Pancreas (tissue), 10 donors: Measurements from ENCODE around the gene TOB2. TPM values are rescaled to one million over a fixed set of nuclear protein-coding genes. Genes with fewer than 3 reads are reported as not detected.
"Not testable (repeated sequence)": the region's sequence is repeated elsewhere in the genome, so short reads cannot be mapped to it uniquely, and the experiment has no call there.

Experiments
- ATAC-seq, 4 donors: fragments of 200-7000 bp; cut with Tn5 transposase; one replicate each; pipeline versions ENCODE4 v1.8.0 to v1.9.1; 2020; ENCODE audit warnings: mild to moderate bottlenecking in 4 of 4, moderate library complexity in 4 of 4
- DNase-seq, 6 donors: peaks; one replicate each; pipeline ENCODE4 v3.0.0-alpha.2; 2020
- FAIRE-seq: peaks from 2 replicates; lab custom pipeline; 2012; peaks lifted over from hg19 to GRCh38; lab: Jason Lieb, UNC
- H3K27ac ChIP-seq, 4 donors: fragments of 200-600 bp; sonication (generic); 1 replicate in 3 of 4; 2 replicates in 1 of 4; pipeline versions ENCODE4 v1.5.0 to v1.8.0; 2020
- H3K27me3 ChIP-seq, 4 donors: fragments of 200-600 bp; one replicate each; pipeline ENCODE4 v1.8.0; 2021
- H3K36me3 ChIP-seq, 3 donors: fragments of 200-600 bp; sonication (generic) in 1 of 3; one replicate each; pipeline versions ENCODE4 v1.5.0 to v1.8.0; 2020 to 2021
- H3K4me1 ChIP-seq, 3 donors: fragments of 200-600 bp; one replicate each; pipeline ENCODE4 v1.8.0; 2021
- H3K4me3 ChIP-seq, 4 donors: fragments of 200-600 bp; sonication (generic) in 2 of 4; one replicate each; pipeline versions ENCODE4 v1.5.0 to v1.8.0; 2020 to 2021
- H3K9me3 ChIP-seq, 4 donors: fragments of 200-600 bp; one replicate each; pipeline ENCODE4 v1.8.0; 2021
- WGBS, 2 donors: extraction: QIAGEN DNeasy Blood & Tissue Kit; methylation state at CpG; one replicate each; pipeline ENCODE4 v1.1.7; 2013; 5-methylcytosine and 5-hydroxymethylcytosine counted together
- intact Hi-C, 3 donors: fragments of 100-400 bp; cut with DNase I; formaldehyde crosslinking; loops; one replicate each; pipeline versions ENCODE4 v1.11.1 to v1.14.2; 2022
- polyA plus RNA-seq, 2 donors: library from polyadenylated mRNA; stranded (reverse); fragments of 200-250 nt; gene quantifications; one replicate each; pipeline ENCODE4 v1.2.3, GENCODE V29; 2013
- total RNA-seq, 6 donors: library from RNA; stranded (reverse); fragmentation: NEBNext Ultra II Directional in 4 of 6; extraction: Animal tissue kit (Norgen Biotek cat#: 25700) in 4 of 6; gene quantifications; one replicate each; pipeline versions ENCODE4 v1.2.1 to v1.2.4, GENCODE V29; 2021 to 2023
- TF ChIP-seq, protein P1 (sequence below), 4 donors: fragments of 200-600 bp; sonication (generic) in 3 of 4; IDR thresholded peaks; one replicate each; pipeline versions ENCODE4 v1.5.0 to v1.8.0; 2021; ENCODE audit warnings: antibody characterized with exemption in 4 of 4
- donor health status: healthy with polysubstance abuse.
- donor health status: DM: no; HTN: no; CAD: no; lungs with moderate emphysema.
- donor health status: DM: no; HTN: no; CAD: no.
- donor health status: control.
- donor health status: control.
- donor health status: Bipolar disorder and iron deficiency.
- donor health status: DM: yes; HTN: yes; CAD: no.
- donor health status: DM: no; HTN: no; CAD: no.
- donor health status: DM: no; HTN: no; CAD: no.
- donor health status: DM: yes; HTN: yes; CAD: no.

TOB2 gene
- total and polyA plus RNA-seq, 8 donors: 11.0 to 30.5 (median 18.5) TPM

DNA sequence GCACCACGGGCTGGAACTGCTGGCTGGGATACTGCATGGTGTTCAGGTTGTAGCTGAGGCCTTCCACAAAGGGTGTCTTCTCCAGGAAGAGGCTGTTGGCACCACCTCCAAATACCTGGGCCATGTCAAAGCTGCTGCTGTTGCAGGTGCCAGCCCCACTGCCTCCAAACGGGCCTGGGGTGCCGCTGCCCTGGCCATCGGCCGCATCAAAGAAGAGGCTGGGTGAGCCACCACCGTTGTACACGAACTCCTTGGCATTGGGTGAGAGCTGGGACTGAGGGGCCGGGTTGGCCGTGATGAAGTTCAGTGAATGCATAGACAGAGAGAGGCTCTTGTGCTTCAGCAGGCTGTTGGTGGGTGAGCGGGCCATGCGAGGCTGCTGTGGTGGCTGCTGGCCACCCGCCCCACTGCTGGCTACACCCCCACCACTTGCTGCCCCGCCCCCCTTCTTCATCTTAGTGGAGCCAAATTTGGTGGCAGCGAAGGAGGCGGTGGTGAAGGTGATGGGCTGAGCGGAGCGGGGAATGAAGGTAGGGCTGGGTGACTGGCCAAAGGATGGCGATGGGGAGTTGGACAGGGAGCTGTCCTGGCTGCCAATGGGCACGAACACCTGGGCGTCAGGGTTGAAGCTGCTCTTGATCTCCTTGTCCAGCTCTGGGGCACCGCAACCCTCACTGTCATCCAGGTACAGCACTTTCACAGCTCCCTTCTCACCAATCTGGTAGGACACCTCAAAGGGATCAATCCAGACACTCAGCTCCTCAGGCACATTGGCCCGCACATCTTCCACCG is 10.1 kb downstream of the TOB2 start:
- no peak for FAIRE-seq
- H3K27me3 ChIP-seq: no peaks in the 10 kb centered on the region
- intact Hi-C loops: no loop called here

DNA sequence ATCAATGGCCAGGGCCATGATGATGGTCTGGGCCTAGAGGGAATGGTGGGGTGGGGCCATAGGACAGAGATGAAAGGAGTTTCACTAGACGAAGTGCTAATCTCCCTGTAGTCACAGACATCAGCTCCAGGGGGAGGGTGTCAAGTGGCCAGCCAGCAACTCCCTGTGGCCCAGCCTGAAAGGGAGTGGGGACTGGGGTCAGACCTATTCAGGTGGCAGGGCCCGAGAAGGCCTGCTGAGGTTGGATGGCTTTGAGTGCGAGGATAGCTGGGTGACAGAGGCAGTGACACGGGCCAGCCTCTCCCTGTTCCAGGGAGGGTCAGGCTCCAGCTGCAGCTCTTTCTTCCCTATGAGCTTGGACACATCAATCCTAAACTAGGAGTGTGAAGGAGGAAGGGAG is 11.0 kb downstream of the TOB2 start:
- Histone ChIP-seq H3K4me3 (no peak overlapping the region), H3K27ac (no peak overlapping the region), H3K27me3 (no peaks in the 10 kb centered on the region), H3K36me3 (peaks cover 4 to 30% (median 20%) of the 10 kb centered on the region in 3 donors), H3K4me1 (no peaks in the 10 kb centered on the region), H3K9me3 (no peaks in the 10 kb centered on the region)
- TF ChIP-seq, protein P1, sequence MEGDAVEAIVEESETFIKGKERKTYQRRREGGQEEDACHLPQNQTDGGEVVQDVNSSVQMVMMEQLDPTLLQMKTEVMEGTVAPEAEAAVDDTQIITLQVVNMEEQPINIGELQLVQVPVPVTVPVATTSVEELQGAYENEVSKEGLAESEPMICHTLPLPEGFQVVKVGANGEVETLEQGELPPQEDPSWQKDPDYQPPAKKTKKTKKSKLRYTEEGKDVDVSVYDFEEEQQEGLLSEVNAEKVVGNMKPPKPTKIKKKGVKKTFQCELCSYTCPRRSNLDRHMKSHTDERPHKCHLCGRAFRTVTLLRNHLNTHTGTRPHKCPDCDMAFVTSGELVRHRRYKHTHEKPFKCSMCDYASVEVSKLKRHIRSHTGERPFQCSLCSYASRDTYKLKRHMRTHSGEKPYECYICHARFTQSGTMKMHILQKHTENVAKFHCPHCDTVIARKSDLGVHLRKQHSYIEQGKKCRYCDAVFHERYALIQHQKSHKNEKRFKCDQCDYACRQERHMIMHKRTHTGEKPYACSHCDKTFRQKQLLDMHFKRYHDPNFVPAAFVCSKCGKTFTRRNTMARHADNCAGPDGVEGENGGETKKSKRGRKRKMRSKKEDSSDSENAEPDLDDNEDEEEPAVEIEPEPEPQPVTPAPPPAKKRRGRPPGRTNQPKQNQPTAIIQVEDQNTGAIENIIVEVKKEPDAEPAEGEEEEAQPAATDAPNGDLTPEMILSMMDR (IDR thresholded peaks at IDR 0.05): no peak
- FAIRE-seq (no peak), ATAC-seq (no peak), DNase-seq (no peak)
- intact Hi-C loops: no loop called here
- WGBS, 2 donors: 72 to 75% methylated on average over 4 of the region's 4 CpGs

More for the DNA sequence above, 10.1 kb downstream of the TOB2 start:
- Histone ChIP-seq H3K4me3 (no peak overlapping the region), H3K4me1 (no peaks in the 10 kb centered on the region), H3K36me3 (peaks cover 4 to 30% (median 20%) of the 10 kb centered on the region in 3 donors), H3K9me3 (no peaks in the 10 kb centered on the region), H3K27ac (no peak overlapping the region)
- ATAC-seq (no peak), DNase-seq (no peak)
- TF ChIP-seq, protein P1 (IDR thresholded peaks at IDR 0.05): no peak
- WGBS, 2 donors: 82 to 87% methylated on average over 23 of the region's 23 CpGs

DNA sequence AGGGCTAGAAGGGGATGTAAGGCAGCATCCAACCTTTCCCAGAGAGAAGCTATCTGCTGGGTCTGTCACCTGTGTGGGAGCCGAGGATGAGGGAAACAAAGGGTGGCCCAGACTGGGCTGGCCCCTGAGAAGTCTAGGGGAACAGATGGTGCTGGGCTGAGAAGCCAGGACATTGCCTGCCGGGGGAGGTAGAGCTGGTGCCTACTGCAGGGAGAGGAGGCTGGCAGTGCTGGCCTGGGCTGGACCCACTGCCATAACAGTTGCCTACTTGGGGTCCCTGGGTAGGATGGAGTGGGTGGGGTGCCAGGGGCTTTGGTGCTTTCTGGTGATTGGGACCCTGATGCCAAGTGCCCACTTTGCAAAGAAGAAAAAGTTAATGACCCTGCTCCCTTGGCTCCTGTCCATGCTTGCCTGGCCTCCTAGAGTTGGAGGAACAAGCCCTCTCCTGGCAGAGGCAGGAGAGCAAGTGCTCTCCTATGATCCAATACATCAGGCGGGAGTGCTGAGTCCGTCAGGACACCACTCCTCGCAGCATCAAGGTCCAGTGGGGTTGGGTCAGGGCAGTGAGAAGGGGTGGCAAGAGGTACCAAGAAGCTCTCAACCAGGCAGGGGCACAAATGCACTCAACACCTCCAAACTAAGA is 12.1 kb downstream of the TOB2 start:
- DNase-seq, H3K27me3 ChIP-seq, intact Hi-C loops, H3K9me3 ChIP-seq, H3K4me3 ChIP-seq, H3K4me1 ChIP-seq, FAIRE-seq, H3K27ac ChIP-seq: not testable (repeated sequence)
- peaks cover 4 to 30% (median 20%) of the 10 kb centered on the region in 3 donors for H3K36me3 ChIP-seq
- 72 to 78% methylated on average over 5 of the region's 5 CpGs for WGBS, 2 donors
- peak in 1 of 4 donors; percentile 7 for ATAC-seq

DNA sequence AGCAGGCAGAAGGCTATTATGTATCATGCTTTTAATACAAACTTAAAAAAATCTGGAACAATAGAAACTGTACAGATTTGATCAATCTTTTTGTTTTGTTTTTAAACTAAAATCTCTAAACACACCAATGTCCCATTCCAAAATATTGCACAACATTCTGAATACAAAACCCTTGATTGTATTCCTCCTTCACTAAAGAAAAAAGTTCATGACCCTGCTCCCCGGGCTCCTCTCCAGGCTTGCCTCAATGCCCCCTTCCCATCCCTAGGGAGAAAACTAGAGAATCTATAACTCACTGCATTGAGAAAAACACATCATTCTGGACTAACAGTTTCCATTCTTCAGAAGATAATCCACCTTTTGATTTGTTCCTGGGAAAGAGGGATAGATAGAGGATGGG is 13.1 kb downstream of the TOB2 start:
- peaks cover 4 to 30% (median 20%) of the 10 kb centered on the region in 3 donors for H3K36me3 ChIP-seq
- H3K9me3 ChIP-seq, H3K4me3 ChIP-seq, DNase-seq, FAIRE-seq, H3K27ac ChIP-seq, intact Hi-C loops, H3K27me3 ChIP-seq, H3K4me1 ChIP-seq: not testable (repeated sequence)
- 75 to 76% methylated on average over 1 of the region's 1 CpG for WGBS, 2 donors
- peak in 1 of 4 donors; percentile 35 for ATAC-seq

DNA sequence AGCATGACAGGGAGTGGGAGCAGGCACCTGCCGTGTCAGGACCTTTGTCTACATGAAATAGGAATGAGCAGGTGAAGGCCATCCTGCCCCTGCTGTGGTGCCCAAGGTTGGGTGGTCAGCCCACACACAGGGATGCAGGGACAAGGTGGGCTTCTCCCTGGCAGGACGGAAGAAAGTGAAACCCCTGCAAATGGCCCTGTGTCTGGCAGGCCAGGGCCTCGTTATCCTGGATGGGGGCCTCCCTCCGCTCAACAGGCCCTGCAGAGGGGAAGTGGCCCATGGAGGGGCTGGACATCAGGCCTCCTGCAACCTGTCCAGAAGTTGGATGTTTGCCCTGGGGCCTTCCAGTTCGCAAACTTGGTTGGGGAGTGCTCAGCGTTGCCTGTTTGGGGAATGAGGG is 14.9 kb downstream of the TOB2 start:
- Histone ChIP-seq H3K27ac (no peak overlapping the region), H3K27me3 (no peaks in the 10 kb centered on the region), H3K36me3 (peaks cover 4 to 23% (median 16%) of the 10 kb centered on the region in 3 donors), H3K4me3 (no peak overlapping the region), H3K4me1 (no peaks in the 10 kb centered on the region), H3K9me3 (no peaks in the 10 kb centered on the region)
- DNase-seq (no peak), ATAC-seq (peak in 1 of 4 donors; percentile 2), FAIRE-seq (no peak)
- TF ChIP-seq, protein P1 (IDR thresholded peaks at IDR 0.05): no peak
- intact Hi-C loops: no loop called here
- 89% methylated on average over 6 of the region's 6 CpGs for WGBS, 2 donors
